GM12892 (cell line): ENCODE results near the gene SRGAP2C.
"Not testable (repeated sequence)": the region's sequence is repeated elsewhere in the genome, so short reads cannot be mapped to it uniquely, and the experiment has no call there.

Source experiments
- POLR2A ChIP-seq: IDR thresholded peaks from 2 replicates; pipeline ENCODE4 v1.6.1; 2011; ENCODE audit warnings: low read depth, low read length, control low read depth
- TAF1 ChIP-seq: IDR thresholded peaks from 2 replicates; pipeline ENCODE4 v1.6.1; 2011; ENCODE audit warnings: low read depth, mild to moderate bottlenecking, control low read depth, low read length, borderline replicate concordance

- TF ChIP-seq TAF1, POLR2A: not testable (repeated sequence)
Observed at GRCh38 chr1:121389895-121390560, 205.3 kb downstream of the SRGAP2C start.
